ENCODE measurements around the gene TCERG1L.

Gene TCERG1L

DNA sequence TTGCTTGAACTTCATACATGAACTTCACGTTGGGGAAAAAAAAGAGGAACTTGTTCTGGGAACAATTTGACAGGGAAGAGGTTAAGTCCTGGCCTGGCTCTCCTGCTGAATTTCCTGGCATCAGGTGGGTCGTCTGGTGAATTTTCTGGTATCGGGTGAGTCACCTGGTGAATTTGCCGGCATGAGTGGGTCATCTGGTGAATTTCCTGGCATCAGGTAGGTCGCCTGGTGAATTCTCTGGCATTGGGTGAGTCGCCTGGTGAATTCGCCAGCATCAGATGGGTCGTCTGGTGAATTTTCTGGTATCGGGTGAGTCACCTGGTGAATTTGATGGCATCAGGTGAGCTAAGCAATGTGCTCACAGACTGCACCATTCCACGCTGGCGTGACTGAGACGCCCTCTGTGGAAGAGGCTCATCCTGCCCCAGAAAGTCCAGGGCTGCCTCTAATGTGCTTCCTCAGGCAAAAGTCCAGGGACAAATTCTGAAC, 255.4 kb downstream of the TCERG1L start:
- in situ Hi-C loops (cut with MboI; ENCODE audit: low sequenced_read_pairs) = no loop called here

DNA sequence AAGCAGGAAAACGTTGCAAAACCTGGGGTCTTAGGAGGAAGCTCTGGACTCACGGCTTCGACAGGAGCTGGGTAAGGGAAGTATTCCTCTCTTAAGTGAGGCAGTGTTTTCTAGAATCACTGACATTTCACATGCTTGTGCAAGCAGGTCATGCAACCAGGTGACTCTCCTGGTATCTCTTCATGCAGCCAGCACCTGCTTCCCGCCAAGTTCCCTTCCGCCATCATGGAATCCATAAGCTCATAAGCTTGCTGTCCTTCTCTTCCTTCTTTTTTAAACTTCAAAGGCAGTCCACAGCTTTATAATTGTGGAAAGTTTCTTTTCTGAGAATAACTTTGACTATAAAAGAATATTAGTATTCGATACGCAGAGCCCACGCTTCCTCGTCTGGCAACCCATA, 256.1 kb downstream of the TCERG1L start:
- in situ Hi-C loops (cut with MboI; ENCODE audit: low sequenced_read_pairs) = no loop called here

DNA sequence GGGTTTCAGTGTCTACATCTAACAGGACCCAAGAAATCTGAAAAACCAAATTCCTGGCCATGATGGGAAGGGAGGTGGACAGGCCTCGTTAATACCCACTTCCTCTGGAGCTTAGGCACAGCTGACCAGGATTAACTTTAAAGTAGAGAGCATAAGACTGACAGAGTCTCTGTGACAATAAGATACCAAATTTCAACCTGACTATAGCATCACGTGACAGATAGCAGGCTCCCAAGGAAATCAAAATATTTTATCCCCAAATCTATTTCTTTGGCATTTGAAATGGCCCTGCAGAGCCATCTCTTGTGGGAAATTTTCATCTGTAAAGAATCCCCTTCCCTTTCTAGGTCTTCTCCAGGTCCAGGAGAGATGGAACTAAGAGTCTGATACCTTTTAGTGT, 258.3 kb downstream of the TCERG1L start:
- in situ Hi-C loops (cut with MboI; ENCODE audit: low sequenced_read_pairs) = no loop called here

DNA sequence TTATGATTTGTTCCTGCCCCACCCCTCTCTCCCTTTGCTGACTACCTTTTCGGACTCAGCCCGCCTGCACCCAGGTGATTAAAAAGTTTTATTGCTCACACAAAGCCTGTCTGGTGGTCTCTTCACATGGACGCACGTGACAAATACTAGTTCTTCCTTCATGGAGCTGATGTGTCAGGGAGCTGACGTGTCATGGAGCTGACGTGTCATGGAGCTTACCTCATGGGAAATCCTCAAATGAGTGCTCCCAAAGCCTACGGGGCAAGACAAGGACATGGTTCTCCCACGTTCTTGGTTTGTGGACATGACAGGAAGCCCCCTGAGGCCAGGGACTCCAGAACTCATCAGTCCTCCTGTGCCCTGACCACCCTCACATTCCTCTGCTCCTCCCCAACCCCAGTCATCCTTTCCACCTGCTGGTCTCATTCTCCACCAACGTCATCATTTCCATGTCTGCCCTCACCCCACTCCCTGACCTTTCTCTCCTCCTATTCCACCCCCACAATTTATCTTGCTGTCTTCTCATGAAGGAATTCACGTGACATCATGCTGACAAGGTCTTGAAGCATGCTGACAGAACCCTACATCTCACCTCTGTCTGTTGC, 261.3 kb downstream of the TCERG1L start:
- in situ Hi-C loops (cut with MboI; ENCODE audit: low sequenced_read_pairs) = no loop called here

DNA sequence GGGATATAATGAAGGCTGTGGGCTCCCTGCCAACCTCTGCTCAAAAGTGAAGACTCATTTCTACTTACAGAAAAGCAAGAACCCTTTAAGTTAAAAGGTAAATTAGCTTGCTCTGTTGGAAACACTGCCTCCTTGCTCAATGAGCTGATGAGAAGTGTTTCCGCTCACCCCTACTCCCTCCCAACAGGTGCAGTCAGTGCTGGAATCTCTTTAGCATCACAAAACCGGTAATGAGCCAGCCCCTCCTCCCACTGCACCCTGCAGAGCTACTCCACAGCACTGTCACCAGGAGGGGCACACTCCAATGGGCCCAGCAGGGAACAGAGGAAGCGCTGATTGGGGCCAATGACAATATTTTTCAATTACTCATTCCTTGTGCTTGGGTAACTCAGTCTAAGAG, 262.5 kb downstream of the TCERG1L start:
- in situ Hi-C loops (cut with MboI; ENCODE audit: low sequenced_read_pairs) = no loop called here

DNA sequence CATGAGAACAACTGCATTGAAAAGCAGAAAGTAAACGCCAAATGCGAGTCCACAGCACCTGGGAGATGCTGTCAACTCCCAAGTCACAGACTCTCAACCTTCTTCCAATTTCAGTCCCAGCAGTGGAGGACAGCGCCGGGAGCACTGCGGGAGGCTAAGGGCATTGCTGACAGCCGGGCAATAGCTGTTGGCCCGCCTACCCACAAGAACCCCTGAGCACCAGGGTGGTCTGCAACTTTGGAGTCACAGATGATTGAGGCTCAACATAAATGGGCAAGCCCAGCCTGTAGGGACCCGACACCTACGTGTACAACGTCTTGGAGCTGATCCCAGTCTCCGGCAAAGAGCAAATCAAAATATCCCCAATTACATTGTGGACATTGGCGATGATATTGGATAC, 262.9 kb downstream of the TCERG1L start:
- in situ Hi-C loops (cut with MboI; ENCODE audit: low sequenced_read_pairs) = no loop called here

DNA sequence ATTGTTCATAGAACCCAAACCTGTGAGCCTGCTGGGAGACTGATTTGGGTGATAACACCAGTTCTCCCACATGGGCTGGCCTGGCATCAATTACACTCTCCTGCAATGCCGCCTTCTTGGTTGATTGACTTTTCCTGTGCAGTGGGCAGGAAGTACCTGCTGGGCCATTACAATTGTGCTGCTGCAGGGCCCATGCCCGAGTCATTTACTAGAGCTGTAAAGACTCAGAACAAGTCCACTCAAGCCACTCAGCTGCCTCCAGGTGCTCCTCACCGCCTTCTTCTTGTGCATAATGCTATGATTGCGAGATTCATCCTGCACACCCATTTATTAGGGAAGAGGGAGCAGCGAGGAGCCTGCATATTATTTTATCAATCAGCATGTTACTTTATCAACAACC, 264.0 kb downstream of the TCERG1L start:
- in situ Hi-C loops (cut with MboI; ENCODE audit: low sequenced_read_pairs) = no loop called here

DNA sequence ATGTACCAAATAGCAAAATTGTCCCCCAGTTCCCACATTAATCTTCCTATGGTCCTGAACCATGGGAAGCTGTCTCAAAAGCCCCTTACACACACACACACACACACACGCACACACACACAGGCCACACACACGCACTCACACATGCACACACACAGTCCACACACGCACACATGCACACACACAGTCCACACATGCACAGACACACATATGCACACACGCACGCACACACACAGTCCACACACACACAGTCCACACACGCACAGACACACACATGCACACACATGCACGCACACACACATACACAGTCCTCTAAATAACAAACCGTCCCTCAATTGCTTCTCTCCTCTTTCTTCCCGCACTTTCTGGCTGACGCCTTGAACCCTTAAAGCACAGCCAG, 265.3 kb downstream of the TCERG1L start:
- in situ Hi-C loops (cut with MboI; ENCODE audit: low sequenced_read_pairs) = no loop called here

DNA sequence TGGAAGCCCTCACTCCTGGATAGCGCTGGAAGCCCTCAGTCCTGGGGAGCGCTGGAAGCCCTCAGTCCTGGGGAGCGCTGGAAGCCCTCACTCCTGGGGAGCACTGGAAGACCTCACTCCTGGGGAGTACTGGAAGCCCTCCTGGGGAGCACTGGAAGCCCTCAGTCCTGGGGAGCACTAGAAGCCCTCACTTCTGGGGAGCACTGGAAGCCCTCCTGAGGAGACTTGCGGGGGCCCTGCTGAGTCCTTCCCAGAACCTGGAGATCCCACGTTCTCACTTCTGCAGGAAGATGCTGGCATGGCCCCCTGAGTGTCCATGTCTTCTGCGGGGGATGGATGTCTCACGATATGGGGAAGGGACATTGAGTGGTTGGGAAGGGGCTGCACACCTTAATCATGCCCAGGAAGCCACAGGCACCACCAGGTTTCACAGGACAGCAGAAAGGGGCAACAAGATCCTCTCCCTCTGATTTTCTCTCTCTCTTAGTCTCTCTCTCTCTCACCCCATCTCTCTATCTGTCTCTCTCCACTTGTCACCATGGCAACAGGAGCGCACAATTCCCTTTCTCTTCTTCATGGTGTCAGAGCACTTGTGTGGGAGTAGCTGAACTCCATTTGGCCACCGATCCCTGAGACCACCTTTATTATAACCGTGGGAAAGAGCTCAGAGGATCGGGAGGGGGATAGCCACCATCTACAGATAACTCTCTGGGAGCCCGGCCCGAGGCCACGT, 267.0 kb downstream of the TCERG1L start:
- in situ Hi-C loops (cut with MboI; ENCODE audit: low sequenced_read_pairs) = no loop called here

DNA sequence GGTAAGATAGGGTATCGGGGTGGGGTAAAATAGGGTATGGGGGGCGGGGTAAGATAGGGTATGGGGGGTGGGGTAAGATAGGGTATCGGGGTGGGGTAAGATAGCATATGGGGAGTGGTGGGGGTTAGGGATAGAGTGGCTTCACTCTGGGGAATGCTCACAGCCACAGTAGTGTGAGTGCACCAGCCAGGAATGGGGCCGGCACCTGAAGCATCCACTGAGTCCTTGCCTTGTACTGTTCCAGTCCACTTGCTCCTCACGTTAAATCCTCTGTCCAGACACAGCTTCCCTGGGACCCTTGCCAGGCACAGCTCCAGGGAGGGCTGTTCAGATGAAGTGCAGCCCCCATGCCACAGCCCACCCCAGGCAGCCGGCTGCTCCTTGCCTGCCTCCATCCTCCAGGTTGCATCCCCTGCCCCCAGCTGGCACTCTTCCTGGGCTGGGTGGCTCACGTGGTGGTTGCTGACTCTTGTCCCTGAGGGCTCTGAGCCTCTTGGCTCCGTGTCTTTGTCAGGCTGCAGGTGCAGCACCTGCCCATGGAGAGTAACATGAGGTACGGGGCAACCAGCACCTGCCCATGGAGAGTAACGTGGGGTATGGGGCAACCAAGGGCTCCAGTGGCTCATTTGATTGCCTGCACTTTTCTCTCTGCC, 268.4 kb downstream of the TCERG1L start:
- in situ Hi-C loops (cut with MboI; ENCODE audit: low sequenced_read_pairs) = no loop called here
